A375 (cell line): ENCODE results near the gene TEX53. TPM values are rescaled to one million over a fixed set of nuclear protein-coding genes. Genes with fewer than 3 reads are reported as not detected.

Experiments used
- small RNA-seq: library from RNA; depleted of rRNA; stranded (forward); fragments of <200 nt; gene quantifications from one replicate; pipeline ENCODE3, GENCODE V24; 2014
- total RNA-seq: library from RNA; depleted of rRNA; stranded (reverse); fragments of >200 nt; shearing (Covaris generic); gene quantifications from 2 replicates; pipeline ENCODE4 v1.2.3, GENCODE V29; 2014; rRNA removed

The TEX53 gene
- total RNA-seq: not detected in 2 replicates

DNA sequence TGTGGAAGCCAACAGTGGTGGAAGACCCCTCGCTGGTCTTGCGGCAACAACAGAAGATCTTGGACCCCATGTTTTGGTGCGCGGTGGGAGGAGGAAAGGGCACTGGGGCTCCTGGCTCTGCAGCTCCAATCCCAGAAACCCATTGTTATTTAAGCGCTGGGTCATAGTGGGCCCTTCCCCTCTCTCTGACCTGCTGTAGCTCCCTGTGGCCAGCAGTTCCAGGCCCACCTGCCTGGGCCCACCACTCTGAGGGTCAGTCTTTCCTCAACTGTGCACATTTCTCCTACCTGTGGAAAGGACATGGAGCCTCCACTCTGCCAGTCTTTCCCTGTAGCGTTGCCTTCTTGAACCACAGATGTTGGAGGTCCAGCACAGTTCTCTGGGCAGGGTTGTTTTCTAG is at the start of gene TEX53:
Gene TEX53, minus strand, starts transcription at position 101 of the 400 bp plus-strand sequence. Its CDS starts 31 bp downstream, at position 70.

GRCh38 chr9:114681594-114682332 is 24.2 kb upstream of the TEX53 start, which contains the start of gene TEX48:
Gene TEX48, minus strand, starts transcription at chr9:114682192. Its CDS starts 10,469 bp downstream, at chr9:114671723.

Small RNAs within 50 kb of the gene (small RNA-seq; reads per million reads assigned to genes)
- not detected for gene RF00019

Other genes with a start within 250 kb of the TEX53 start
- 7.1 and 7.4 TPM in 2 replicates for gene WHRN, start 152.3 kb downstream of the TEX53 start, total RNA-seq
- gene ATP6V1G1, start 70.0 kb downstream of the TEX53 start, total RNA-seq: 143 and 158 TPM in 2 replicates
- 12.4 and 12.5 TPM in 2 replicates for gene TMEM268, start 46.5 kb downstream of the TEX53 start, total RNA-seq
- not detected in 2 replicates for gene TEX48, start 24.4 kb upstream of the TEX53 start, total RNA-seq
- not detected in 2 replicates for gene TNFSF15, start 148.2 kb upstream of the TEX53 start, total RNA-seq